Activated CD8-positive, alpha-beta T cell treated with anti-CD3 and anti-CD28 coated beads for 36 hours (primary cell): ENCODE results near the gene GM2A. TPM values are rescaled to one million over a fixed set of nuclear protein-coding genes. Genes with fewer than 3 reads are reported as not detected.
"Not testable (repeated sequence)": the region's sequence is repeated elsewhere in the genome, so short reads cannot be mapped to it uniquely, and the experiment has no call there.

ENCODE experiments used
- ATAC-seq: fragments of 200-7000 bp; cut with Tn5 transposase; one replicate; pipeline ENCODE4 v1.10.0; 2021; ENCODE audit warnings: mild to moderate bottlenecking, moderate library complexity
- CTCF ChIA-PET: fragments of 350-600 bp; sonication (Branson Sonifier 250); formaldehyde crosslinking; loops from one replicate; lab custom pipeline; 2021; ENCODE audit warnings: antibody characterized with exemption; lab: Charles Lee
- POLR2A ChIA-PET: fragments of 350-600 bp; sonication (Branson Sonifier 250); formaldehyde crosslinking; loops from one replicate; lab custom pipeline; 2021; ENCODE audit warnings: antibody characterized with exemption; lab: Charles Lee
- DNase-seq: peaks from one replicate; pipeline ENCODE4 v3.0.0-alpha.2; 2020
- H3K27ac Mint-ChIP-seq: one replicate; pipeline ENCODE4 v1.8.0; 2021; ENCODE audit warnings: mild to moderate bottlenecking, mixed read lengths
- H3K27me3 Mint-ChIP-seq: one replicate; pipeline ENCODE4 v1.8.0; 2021; ENCODE audit warnings: mixed read lengths
- H3K36me3 Mint-ChIP-seq: one replicate; pipeline ENCODE4 v1.8.0; 2021; ENCODE audit warnings: low read depth, mixed read lengths
- H3K4me1 Mint-ChIP-seq: one replicate; pipeline ENCODE4 v1.8.0; 2021; ENCODE audit warnings: low read depth, mixed read lengths
- H3K4me3 Mint-ChIP-seq: one replicate; pipeline ENCODE4 v1.8.0; 2021; ENCODE audit warnings: mild to moderate bottlenecking, moderate library complexity, mixed read lengths
- H3K9me3 Mint-ChIP-seq: one replicate; pipeline ENCODE4 v1.8.0; 2021; ENCODE audit warnings: mixed read lengths
- intact Hi-C: fragments of 100-400 bp; cut with micrococcal nuclease; formaldehyde crosslinking; loops from one replicate; pipeline ENCODE4 v1.10.0; 2022
- total RNA-seq, 2 experiments: library from RNA; stranded (reverse); gene quantifications; one replicate each; pipeline ENCODE4 v1.2.3, GENCODE V29; 2021
- TF ChIP-seq, protein P1 (sequence below): fragments of 200-600 bp; IDR thresholded peaks from one replicate; pipeline ENCODE4 v1.8.0; 2022; ENCODE audit warnings: antibody characterized with exemption, mild to moderate bottlenecking

The GM2A gene
- total RNA-seq, 2 experiments from 2014 or later, result 13.3 to 13.7 TPM

DNA sequence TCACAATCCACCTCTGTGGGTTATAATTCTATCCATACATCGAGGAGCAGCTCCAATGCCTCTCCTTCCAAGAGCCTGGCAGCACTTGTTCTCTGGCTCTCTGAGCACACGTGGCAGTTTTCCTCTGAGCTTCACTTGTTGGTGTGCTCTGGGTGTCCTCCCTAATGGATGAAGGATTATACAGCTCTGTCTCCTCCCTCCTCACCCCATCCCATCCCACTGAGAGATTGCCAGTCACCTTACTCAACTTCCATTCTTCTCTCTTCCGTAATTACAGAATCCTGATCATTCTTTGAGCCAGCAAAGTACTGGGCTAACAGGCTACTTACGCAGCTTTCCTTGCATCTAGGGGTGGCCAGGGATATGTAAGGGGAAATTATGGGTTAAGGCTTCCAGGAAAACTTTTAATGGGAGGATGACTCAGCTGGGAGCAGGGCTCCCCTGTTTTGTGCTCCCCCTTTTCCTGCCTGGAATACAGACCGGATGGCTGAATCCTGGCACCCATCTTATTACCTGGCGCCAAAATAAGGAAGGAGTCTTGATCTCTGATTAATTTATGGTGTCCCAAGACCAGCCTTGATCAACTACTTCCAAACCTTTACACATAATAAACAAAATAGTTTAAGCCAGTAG is 22.8 kb upstream of the GM2A start:
- Mint-ChIP-seq H3K36me3 (no peaks in the 10 kb centered on the region), H3K4me1 (peaks cover 20% of the 10 kb centered on the region), H3K27ac (no peak overlapping the region), H3K9me3 (no peaks in the 10 kb centered on the region), H3K4me3 (no peak overlapping the region), H3K27me3 (no peaks in the 10 kb centered on the region)
- ATAC-seq (no peak), DNase-seq (no peak)
- ChIA-PET POLR2A (interaction anchor here (0.9 to 1.6 kb wide), 3 partner anchors 9 to 23 kb away, joined by 3 to 6 read pairs (median 3); partner anchors contain the start of gene GM2A), CTCF (interaction anchor here (0.6 to 5.1 kb wide), 6 partner anchors 8 to 422 kb away, joined by 3 to 41 read pairs (median 4); no protein-coding TSS in a partner anchor)
- TF ChIP-seq, protein P1, sequence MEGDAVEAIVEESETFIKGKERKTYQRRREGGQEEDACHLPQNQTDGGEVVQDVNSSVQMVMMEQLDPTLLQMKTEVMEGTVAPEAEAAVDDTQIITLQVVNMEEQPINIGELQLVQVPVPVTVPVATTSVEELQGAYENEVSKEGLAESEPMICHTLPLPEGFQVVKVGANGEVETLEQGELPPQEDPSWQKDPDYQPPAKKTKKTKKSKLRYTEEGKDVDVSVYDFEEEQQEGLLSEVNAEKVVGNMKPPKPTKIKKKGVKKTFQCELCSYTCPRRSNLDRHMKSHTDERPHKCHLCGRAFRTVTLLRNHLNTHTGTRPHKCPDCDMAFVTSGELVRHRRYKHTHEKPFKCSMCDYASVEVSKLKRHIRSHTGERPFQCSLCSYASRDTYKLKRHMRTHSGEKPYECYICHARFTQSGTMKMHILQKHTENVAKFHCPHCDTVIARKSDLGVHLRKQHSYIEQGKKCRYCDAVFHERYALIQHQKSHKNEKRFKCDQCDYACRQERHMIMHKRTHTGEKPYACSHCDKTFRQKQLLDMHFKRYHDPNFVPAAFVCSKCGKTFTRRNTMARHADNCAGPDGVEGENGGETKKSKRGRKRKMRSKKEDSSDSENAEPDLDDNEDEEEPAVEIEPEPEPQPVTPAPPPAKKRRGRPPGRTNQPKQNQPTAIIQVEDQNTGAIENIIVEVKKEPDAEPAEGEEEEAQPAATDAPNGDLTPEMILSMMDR, result no peak
- intact Hi-C loops, result no loop called here

DNA sequence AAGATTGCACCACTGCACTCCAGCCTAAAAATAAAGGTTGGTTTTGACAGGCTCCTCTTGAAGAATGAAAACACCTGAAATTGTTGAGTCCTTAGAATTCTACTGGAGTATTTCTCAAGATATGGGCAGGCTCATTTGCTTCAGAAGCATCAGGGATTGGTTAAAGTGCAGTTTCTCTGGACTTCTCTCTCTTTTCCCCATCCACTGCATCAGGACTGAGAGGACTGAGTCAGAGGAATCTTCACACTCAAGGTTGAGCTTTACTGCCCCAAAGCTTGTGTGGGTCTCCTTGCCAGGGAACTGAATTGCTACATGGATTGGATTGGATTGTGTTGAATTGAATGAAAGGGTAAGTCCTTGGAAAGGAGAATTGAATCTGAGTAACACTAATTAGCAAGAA is 21.6 kb upstream of the GM2A start:
- TF ChIP-seq, protein P1, result no peak
- POLR2A ChIA-PET, result interaction anchor here (0.6 to 1.6 kb wide), 2 partner anchors 22 to 40 kb away, joined by 3 read pairs; no protein-coding TSS in a partner anchor
- Mint-ChIP-seq H3K4me3 (no peak overlapping the region), H3K27ac (no peak overlapping the region), H3K9me3 (no peaks in the 10 kb centered on the region), H3K4me1 (peaks cover 17% of the 10 kb centered on the region), H3K36me3 (no peaks in the 10 kb centered on the region), H3K27me3 (no peaks in the 10 kb centered on the region)
- CTCF ChIA-PET, result interaction anchor here (1.4 to 3.2 kb wide), 2 partner anchors 105 to 180 kb away, joined by 3 to 11 read pairs; no protein-coding TSS in a partner anchor
- no peak for DNase-seq
- intact Hi-C loops, result no loop called here
- ATAC-seq, result no peak

DNA sequence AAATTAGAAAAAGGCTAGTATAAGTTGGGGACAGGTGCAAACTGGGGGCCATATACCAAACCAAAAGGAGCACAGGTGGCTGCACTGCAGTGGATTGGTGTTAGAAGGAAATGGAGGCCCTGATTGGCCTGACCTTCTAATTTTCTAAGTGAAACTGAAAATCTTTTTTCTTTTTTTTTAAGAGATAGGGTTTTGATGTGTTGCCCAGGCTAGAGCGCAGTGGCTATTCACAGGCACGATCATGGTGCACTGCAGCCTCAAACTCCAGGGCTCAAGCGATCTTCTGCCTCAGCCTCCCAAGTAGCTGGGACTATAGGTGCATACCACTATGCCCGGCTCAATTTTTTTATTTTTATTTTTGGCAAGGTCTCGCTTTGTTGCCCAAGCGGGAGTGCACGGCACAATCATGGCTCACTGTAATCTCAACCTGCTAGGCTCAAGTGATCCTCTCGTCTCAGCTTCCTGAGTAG is 19.3 kb upstream of the GM2A start:
- H3K27ac Mint-ChIP-seq, result no peak overlapping the region
- intact Hi-C loops, result no loop called here
- ChIA-PET POLR2A (interaction anchor here (0.9 to 2.7 kb wide), 3 partner anchors 9 to 76 kb away, joined by 3 to 13 read pairs (median 6); partner anchors contain the start of genes ANXA6 and CCDC69), CTCF (no interaction called here)
- no peaks in the 10 kb centered on the region for H3K27me3 Mint-ChIP-seq
- peaks cover 25% of the 10 kb centered on the region for H3K4me1 Mint-ChIP-seq
- H3K9me3 Mint-ChIP-seq, result no peaks in the 10 kb centered on the region
- ATAC-seq (no peak), DNase-seq (no peak)
- TF ChIP-seq, protein P1, result no peak
- no peak overlapping the region for H3K4me3 Mint-ChIP-seq
- H3K36me3 Mint-ChIP-seq, result no peaks in the 10 kb centered on the region

DNA sequence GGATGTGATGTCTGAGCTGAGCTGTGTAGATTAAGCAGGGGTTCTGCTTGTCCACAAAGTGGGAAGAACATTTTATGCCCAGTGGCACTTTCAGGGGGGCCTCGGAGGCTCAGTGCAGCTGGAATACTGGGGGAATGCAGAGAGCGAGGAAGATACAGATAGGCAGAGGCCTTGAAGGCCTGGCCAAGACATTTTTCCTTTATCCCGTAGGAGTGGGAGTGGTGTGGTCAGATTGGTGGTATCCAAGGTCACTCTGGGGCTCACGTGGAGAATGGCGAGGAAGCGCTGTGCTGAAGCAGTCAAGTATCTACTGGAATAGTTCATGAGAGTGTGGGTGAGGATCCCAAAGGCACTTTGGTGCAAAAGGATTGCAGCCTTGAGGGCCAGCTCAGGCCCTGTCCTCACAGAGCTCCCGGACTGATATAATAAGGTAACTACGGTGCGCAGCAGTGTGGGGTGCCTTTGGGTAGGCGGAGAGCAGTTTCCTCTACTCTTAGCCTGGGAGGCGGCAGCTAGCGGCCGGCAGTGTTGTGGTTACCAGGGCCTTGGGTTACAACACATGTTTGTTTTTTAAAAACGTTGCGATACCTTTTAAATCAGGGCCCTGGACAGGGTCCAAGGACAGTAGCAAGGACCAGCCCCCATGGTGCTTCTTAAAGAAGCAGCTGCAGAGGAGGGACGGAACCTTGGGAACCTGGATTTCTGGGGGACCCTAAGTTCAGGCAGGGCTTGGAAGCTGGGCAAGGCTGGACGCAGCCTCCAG is 18.3 kb upstream of the GM2A start:
- Mint-ChIP-seq H3K4me3 (peak overlapping the region; percentile 22), H3K27ac (peak overlapping the region; percentile 68), H3K4me1 (peaks cover 33% of the 10 kb centered on the region), H3K36me3 (no peaks in the 10 kb centered on the region), H3K9me3 (no peaks in the 10 kb centered on the region), H3K27me3 (no peaks in the 10 kb centered on the region)
- ChIA-PET POLR2A (interaction anchor here (0.9 to 2.7 kb wide), 5 partner anchors 10 to 85 kb away, joined by 3 to 13 read pairs (median 6); partner anchors contain the start of genes ANXA6 and CCDC69), CTCF (interaction anchor here (1.1 to 1.6 kb wide), 9 partner anchors 10 to 183 kb away, joined by 3 to 14 read pairs (median 5); partner anchors contain the start of gene CCDC69)
- TF ChIP-seq, protein P1, result no peak
- ATAC-seq (peak; percentile 60), DNase-seq (peak; percentile 69)
- intact Hi-C loops, result no loop called here

DNA sequence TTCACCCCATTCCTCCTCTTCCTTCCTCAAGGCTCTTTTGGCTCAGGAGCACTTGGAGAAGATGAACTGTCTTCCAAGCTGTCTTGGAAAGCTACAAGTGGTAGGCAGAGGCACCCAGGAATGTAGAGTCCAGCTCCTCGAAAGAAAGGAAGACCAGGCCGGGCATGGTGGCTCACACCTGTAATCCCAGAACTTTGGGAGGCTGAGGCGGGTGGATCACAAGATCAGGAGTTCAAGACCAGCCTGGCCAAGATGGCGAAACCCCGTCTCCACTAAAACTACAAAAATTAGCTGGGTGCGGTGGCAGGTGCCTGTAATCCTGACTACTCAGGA is 17.8 kb upstream of the GM2A start:
- CTCF ChIA-PET, result interaction anchor here (1.1 to 1.6 kb wide), 9 partner anchors 11 to 183 kb away, joined by 3 to 14 read pairs (median 5); partner anchors contain the start of gene CCDC69
- POLR2A ChIA-PET, result interaction anchor here (1.1 to 2.7 kb wide), 4 partner anchors 11 to 86 kb away, joined by 4 to 13 read pairs (median 7); partner anchors contain the start of gene CCDC69
- intact Hi-C loops, DNase-seq, H3K9me3 Mint-ChIP-seq, ATAC-seq, H3K36me3 Mint-ChIP-seq, H3K27ac Mint-ChIP-seq, H3K4me3 Mint-ChIP-seq, H3K27me3 Mint-ChIP-seq: not testable (repeated sequence)
- peaks cover 33% of the 10 kb centered on the region for H3K4me1 Mint-ChIP-seq
